Measurements from ENCODE around the gene LCMT1. TPM values are rescaled to one million over a fixed set of nuclear protein-coding genes. Genes with fewer than 3 reads are reported as not detected.

The LCMT1 gene
- total RNA-seq, 2 donors from 2014 or later, result 52.3 to 52.5 TPM

GRCh38 chr16:25109643-25110042 is 1.9 kb upstream of the LCMT1 start:
- no peaks in the 10 kb centered on the region for H3K36me3 ChIP-seq
- no peaks in the 10 kb centered on the region for H3K27me3 ChIP-seq
- no peaks in the 10 kb centered on the region for H3K9me3 ChIP-seq
- peak; percentile 89 for DNase-seq (ENCODE audit: low spot score)
- H3K4me1 ChIP-seq, result peaks cover 0 to 40% of the 10 kb centered on the region in 2 donors
- H3K27ac ChIP-seq, result peak overlapping the region; percentile 83 to 85
- no peak for TF ChIP-seq CTCF (IDR thresholded peaks at IDR 0.05)
- H3K4me3 ChIP-seq, result no peak overlapping the region

GRCh38 chr16:25110387-25110947 is 1.1 kb upstream of the LCMT1 start:
- no peak for TF ChIP-seq CTCF (IDR thresholded peaks at IDR 0.05)

GRCh38 chr16:25114121-25114520 is 2.6 kb downstream of the LCMT1 start:
- no peaks in the 10 kb centered on the region for H3K36me3 ChIP-seq
- DNase-seq (ENCODE audit: low spot score), result no peak
- H3K4me3 ChIP-seq, result no peak overlapping the region
- H3K9me3 ChIP-seq, result no peaks in the 10 kb centered on the region
- peaks cover 0 to 33% of the 10 kb centered on the region in 2 donors for H3K4me1 ChIP-seq
- no peaks in the 10 kb centered on the region for H3K27me3 ChIP-seq
- no peak for TF ChIP-seq CTCF (IDR thresholded peaks at IDR 0.05)
- H3K27ac ChIP-seq, result no peak overlapping the region

More at GRCh38 chr16:25110387-25110947, 1.1 kb upstream of the LCMT1 start:
- peak overlapping the region; percentile 83 to 85 for H3K27ac ChIP-seq
- no peak for DNase-seq (ENCODE audit: low spot score)
- H3K4me3 ChIP-seq, result peak overlapping the region; percentile 72 to 84
- H3K4me1 ChIP-seq, result peaks cover 0 to 40% of the 10 kb centered on the region in 2 donors
- no peaks in the 10 kb centered on the region for H3K27me3 ChIP-seq
- H3K36me3 ChIP-seq, result no peaks in the 10 kb centered on the region
- H3K9me3 ChIP-seq, result no peaks in the 10 kb centered on the region

- no peaks in the 10 kb centered on the region for H3K4me1 ChIP-seq
- no peak for DNase-seq (ENCODE audit: low spot score)
- H3K36me3 ChIP-seq, result no peaks in the 10 kb centered on the region
- no peak overlapping the region for H3K27ac ChIP-seq
- no peak overlapping the region for H3K4me3 ChIP-seq
- no peak for TF ChIP-seq CTCF (IDR thresholded peaks at IDR 0.05)
- no peaks in the 10 kb centered on the region for H3K9me3 ChIP-seq
- no peaks in the 10 kb centered on the region for H3K27me3 ChIP-seq
Measured at GRCh38 chr16:25118851-25119578, 7.5 kb downstream of the LCMT1 start.

GRCh38 chr16:25121824-25122600 is 10.5 kb downstream of the LCMT1 start:
- H3K36me3 ChIP-seq, result peaks cover 3% of the 10 kb centered on the region
- H3K27ac ChIP-seq, result no peak overlapping the region
- H3K4me3 ChIP-seq, result no peak overlapping the region
- no peak for DNase-seq (ENCODE audit: low spot score)
- TF ChIP-seq CTCF (IDR thresholded peaks at IDR 0.05), result no peak
- H3K27me3 ChIP-seq, result no peaks in the 10 kb centered on the region
- H3K4me1 ChIP-seq, result no peaks in the 10 kb centered on the region
- no peaks in the 10 kb centered on the region for H3K9me3 ChIP-seq
